HCT116 (cell line): ENCODE results near the gene CNTN5.

Experiments used
- EZH2phosphoT487 ChIP-seq: fragments of 200-600 bp; IDR thresholded peaks from 2 replicates; pipeline ENCODE4 v1.6.1; 2018; ENCODE audit warnings: antibody characterized with exemption, borderline replicate concordance
- TF ChIP-seq, protein P1 (sequence below), 3 experiments: fragments of 200-600 bp in 1 of 3; sonication (generic) in 1 of 3; IDR thresholded peaks in 2 of 3; conservative IDR thresholded peaks in 1 of 3; 2 replicates each; pipeline ENCODE4 v1.5.1; 2012 to 2017; ENCODE audit warnings: low read depth in 2 of 3, low read length in 2 of 3, antibody characterized with exemption in 1 of 3, borderline replicate concordance in 1 of 3, control low read depth in 1 of 3, mild to moderate bottlenecking in 1 of 3, mixed read lengths in 1 of 3, mixed run types in 1 of 3, moderate library complexity in 1 of 3; ENCODE audit not compliant: insufficient read depth in 1 of 3

DNA sequence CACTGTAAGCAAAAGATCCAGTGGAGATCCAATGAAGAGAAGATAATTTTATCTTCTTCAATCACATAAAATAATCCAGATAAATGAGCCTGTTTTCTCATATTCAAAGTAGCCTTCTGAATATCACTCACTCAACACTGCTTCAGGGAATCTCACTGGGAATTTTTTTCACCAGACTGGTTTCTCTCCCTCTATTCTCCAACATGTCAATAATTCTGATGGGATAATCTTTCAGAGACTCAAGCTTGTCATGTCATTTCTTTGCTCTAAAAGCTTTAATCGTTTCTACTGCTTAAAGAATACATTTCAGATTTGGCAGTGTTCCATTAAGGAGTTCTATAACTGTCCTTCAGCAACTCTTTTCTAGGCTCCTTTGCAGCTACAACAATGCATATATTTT, 16.3 kb downstream of the CNTN5 start:
- TF ChIP-seq, protein P1, sequence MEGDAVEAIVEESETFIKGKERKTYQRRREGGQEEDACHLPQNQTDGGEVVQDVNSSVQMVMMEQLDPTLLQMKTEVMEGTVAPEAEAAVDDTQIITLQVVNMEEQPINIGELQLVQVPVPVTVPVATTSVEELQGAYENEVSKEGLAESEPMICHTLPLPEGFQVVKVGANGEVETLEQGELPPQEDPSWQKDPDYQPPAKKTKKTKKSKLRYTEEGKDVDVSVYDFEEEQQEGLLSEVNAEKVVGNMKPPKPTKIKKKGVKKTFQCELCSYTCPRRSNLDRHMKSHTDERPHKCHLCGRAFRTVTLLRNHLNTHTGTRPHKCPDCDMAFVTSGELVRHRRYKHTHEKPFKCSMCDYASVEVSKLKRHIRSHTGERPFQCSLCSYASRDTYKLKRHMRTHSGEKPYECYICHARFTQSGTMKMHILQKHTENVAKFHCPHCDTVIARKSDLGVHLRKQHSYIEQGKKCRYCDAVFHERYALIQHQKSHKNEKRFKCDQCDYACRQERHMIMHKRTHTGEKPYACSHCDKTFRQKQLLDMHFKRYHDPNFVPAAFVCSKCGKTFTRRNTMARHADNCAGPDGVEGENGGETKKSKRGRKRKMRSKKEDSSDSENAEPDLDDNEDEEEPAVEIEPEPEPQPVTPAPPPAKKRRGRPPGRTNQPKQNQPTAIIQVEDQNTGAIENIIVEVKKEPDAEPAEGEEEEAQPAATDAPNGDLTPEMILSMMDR (IDR thresholded peaks at IDR 0.05 in 2 of 3, conservative IDR thresholded peaks at IDR 0.05 in 1 of 3; ENCODE audit: borderline replicate concordance in 1 of 3, insufficient read depth in 1 of 3, low read depth in 2 of 3, low read length in 2 of 3): no peak
- TF ChIP-seq EZH2phosphoT487: no peak
